VCaP (cell line): Measurements from ENCODE around the gene ITGA7.
A peak's percentile ranks its signal among the peaks of the same experiment; 100 is the strongest.

Experiments used
- H3K27ac ChIP-seq: fragments of 450-650 bp; 2 replicates; pipeline ENCODE4 v1.5.1; 2017
- TF ChIP-seq, protein P1 (sequence below): fragments of 450-650 bp; conservative IDR thresholded peaks from 2 replicates; pipeline ENCODE4 v1.5.1; 2017; ENCODE audit warnings: mild to moderate bottlenecking, moderate library complexity

Gene ITGA7

GRCh38 chr12:55737581-55738122 is 29.9 kb upstream of the ITGA7 start:
- H3K27ac ChIP-seq: peak overlapping the region; percentile 48; the same call in 1 of the 2 replicates
- TF ChIP-seq, protein P1, sequence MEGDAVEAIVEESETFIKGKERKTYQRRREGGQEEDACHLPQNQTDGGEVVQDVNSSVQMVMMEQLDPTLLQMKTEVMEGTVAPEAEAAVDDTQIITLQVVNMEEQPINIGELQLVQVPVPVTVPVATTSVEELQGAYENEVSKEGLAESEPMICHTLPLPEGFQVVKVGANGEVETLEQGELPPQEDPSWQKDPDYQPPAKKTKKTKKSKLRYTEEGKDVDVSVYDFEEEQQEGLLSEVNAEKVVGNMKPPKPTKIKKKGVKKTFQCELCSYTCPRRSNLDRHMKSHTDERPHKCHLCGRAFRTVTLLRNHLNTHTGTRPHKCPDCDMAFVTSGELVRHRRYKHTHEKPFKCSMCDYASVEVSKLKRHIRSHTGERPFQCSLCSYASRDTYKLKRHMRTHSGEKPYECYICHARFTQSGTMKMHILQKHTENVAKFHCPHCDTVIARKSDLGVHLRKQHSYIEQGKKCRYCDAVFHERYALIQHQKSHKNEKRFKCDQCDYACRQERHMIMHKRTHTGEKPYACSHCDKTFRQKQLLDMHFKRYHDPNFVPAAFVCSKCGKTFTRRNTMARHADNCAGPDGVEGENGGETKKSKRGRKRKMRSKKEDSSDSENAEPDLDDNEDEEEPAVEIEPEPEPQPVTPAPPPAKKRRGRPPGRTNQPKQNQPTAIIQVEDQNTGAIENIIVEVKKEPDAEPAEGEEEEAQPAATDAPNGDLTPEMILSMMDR: no peak

- TF ChIP-seq, protein P1: peak; percentile 85
- H3K27ac ChIP-seq: no peak overlapping the region; the same call in 1 of the 2 replicates
Observed at GRCh38 chr12:55736780-55737580, 29.3 kb upstream of the ITGA7 start.

DNA sequence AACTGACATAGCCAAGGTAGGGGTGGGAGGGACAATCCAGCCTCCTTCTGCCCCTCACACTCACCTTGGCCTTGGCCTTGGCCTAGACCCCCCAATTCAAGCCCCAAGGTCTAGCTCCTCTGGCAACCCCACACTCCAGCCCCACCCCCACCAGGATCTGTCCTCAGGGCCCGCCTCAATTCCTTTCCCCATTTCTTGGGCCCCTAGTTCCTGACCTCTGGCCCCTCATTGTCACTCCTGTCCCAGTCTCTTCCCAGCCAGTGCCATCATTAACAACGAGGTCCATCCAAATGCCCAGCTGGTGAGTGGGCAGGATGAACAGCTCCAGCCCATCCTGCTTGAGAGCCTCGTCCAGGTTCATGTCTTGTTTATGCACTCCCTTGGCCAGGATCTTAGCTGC is 28.4 kb upstream of the ITGA7 start:
- no peak overlapping the region for H3K27ac ChIP-seq
- TF ChIP-seq, protein P1: no peak

DNA sequence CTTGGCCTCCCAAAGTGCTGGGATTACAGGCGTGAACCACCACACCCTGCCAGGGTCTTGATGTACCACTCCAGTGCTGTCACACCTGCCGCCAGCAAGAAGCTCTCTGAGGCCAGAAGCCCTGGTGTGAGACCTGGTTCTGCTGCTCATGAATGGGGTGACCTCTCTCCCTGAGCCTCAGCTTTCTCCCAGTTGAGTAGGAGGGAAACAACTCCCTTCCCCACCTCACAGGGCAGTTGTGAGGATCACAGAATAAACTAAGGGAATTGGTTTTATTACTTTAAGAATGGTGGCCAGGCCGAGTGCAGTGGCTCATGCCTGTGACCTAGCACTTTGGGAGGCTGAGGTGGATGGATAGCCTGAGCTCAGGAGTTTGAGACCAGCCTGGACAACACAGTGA is 26.9 kb upstream of the ITGA7 start:
- TF ChIP-seq, protein P1: no peak
- H3K27ac ChIP-seq: no peak overlapping the region

DNA sequence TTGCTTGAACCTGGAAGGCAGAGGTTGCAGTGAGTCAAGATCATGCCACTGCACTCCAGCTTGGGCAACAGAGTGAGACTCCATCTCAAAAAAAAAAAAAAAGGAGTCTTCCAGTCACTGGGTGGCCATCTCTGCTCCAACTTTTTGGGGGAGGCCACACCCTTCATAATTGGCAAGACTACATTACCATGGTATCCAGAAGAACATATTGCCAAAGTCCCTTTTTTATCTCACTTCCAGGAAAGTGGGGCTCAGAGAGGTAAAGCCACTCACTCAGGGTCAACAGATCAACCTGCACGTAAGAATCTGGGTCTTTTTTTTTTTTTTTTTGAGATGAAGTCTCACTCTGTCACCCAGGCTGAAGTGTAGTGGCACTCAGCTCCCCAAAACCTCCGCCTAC is 26.2 kb upstream of the ITGA7 start:
- H3K27ac ChIP-seq: no peak overlapping the region
- TF ChIP-seq, protein P1: no peak

DNA sequence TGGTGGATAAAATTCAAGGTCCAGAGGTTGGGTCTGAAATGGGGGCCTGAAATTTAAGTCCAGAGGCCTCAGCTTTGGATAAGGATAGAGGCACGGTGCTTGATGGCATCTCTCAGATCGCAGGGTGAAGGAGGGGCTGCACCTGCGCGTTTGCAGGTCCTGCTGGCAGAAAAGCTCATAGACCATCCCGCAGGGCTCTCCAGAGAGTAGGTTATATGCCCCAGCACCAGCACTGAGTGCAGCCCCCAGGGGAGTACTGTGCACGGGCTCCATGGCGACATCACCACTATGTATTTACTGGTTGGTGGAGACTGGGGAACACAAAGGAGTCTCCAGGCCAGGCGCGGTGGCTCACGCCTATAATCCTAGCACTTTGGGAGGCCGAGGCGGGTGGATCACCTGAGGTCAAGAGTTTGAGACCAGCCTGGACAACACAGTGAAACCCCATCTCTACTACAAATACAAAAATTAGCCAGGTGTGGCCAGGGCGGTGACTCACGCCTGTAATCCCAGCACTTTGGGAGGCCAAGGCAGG is 25.4 kb upstream of the ITGA7 start:
- no peak overlapping the region for H3K27ac ChIP-seq
- TF ChIP-seq, protein P1: no peak

GRCh38 chr12:55732288-55732687 is 24.6 kb upstream of the ITGA7 start:
- no peak overlapping the region for H3K27ac ChIP-seq
- TF ChIP-seq, protein P1: no peak
